ENCODE data around the gene CCDC116.
"Not testable (repeated sequence)": the region's sequence is repeated elsewhere in the genome, so short reads cannot be mapped to it uniquely, and the experiment has no call there.

The CCDC116 gene

GRCh38 chr22:21661991-21662390 lies 29.4 kb downstream of the CCDC116 start:
- Histone ChIP-seq H3K4me1 (peaks cover 47% of the 10 kb centered on the region), H3K36me3 (peaks cover 5% of the 10 kb centered on the region; the same call in 1 of the 2 replicates), H3K4me2 (no peak overlapping the region), H3K4me3 (no peak overlapping the region), H3K27ac (no peak overlapping the region), H3K9ac (no peak overlapping the region), H3K27me3 (no peaks in the 10 kb centered on the region), H3K9me3 (no peaks in the 10 kb centered on the region), H4K20me1 (no peaks in the 10 kb centered on the region)
- no peak for TF ChIP-seq Cebpa-rat (IDR thresholded peaks at IDR 0.05)

- no peak for TF ChIP-seq Cebpa-rat (IDR thresholded peaks at IDR 0.05)
- Histone ChIP-seq H3K36me3 (peaks cover 5% of the 10 kb centered on the region; the same call in 1 of the 2 replicates), H3K4me1 (peaks cover 50% of the 10 kb centered on the region), H3K9me3 (no peaks in the 10 kb centered on the region), H3K9ac (no peak overlapping the region), H3K4me3 (no peak overlapping the region), H3K27ac (no peak overlapping the region), H3K4me2 (no peak overlapping the region), H4K20me1 (no peaks in the 10 kb centered on the region), H3K27me3 (no peaks in the 10 kb centered on the region)
Measured at GRCh38 chr22:21663738-21664137, 31.2 kb downstream of the CCDC116 start.

- no peaks in the 10 kb centered on the region for H3K27me3 ChIP-seq
- peak overlapping the region; percentile 92 for H3K27ac ChIP-seq
- no peaks in the 10 kb centered on the region for H3K9me3 ChIP-seq
- H3K9ac ChIP-seq, result peak overlapping the region; percentile 95
- 0 out of 2 replicates have a peak, but pooled peaks cover 8% of the 10 kb centered on the region for H4K20me1 ChIP-seq
- peak overlapping the region; percentile 87 for H3K4me2 ChIP-seq
- TF ChIP-seq Cebpa-rat (IDR thresholded peaks at IDR 0.05), result no peak
- peaks cover 39% of the 10 kb centered on the region for H3K4me1 ChIP-seq
- H3K36me3 ChIP-seq, result peaks cover 16% of the 10 kb centered on the region
- H3K4me3 ChIP-seq, result peak overlapping the region; percentile 99
Measured at GRCh38 chr22:21665047-21665851, 32.7 kb downstream of the CCDC116 start.

- H4K20me1 ChIP-seq, result peaks cover 16% of the 10 kb centered on the region; the same call in 1 of the 2 replicates
- peak overlapping the region; percentile 99 for H3K4me3 ChIP-seq
- TF ChIP-seq Cebpa-rat (IDR thresholded peaks at IDR 0.05), result no peak
- H3K27me3 ChIP-seq, result no peaks in the 10 kb centered on the region
- no peaks in the 10 kb centered on the region for H3K9me3 ChIP-seq
- peaks cover 33% of the 10 kb centered on the region for H3K4me1 ChIP-seq
- peak overlapping the region; percentile 95 for H3K9ac ChIP-seq
- H3K27ac ChIP-seq, result peak overlapping the region; percentile 92
- H3K4me2 ChIP-seq, result peak overlapping the region; percentile 87
- peaks cover 26% of the 10 kb centered on the region for H3K36me3 ChIP-seq
Measured at GRCh38 chr22:21666786-21667185, 34.2 kb downstream of the CCDC116 start.

- H3K4me3 ChIP-seq, result no peak overlapping the region
- no peak for TF ChIP-seq Cebpa-rat (IDR thresholded peaks at IDR 0.05)
- no peak overlapping the region for H3K9ac ChIP-seq
- H3K4me2 ChIP-seq, result no peak overlapping the region
- no peaks in the 10 kb centered on the region for H3K9me3 ChIP-seq
- H3K27me3 ChIP-seq, result no peaks in the 10 kb centered on the region
- peaks cover 48% of the 10 kb centered on the region for H3K36me3 ChIP-seq
- H4K20me1 ChIP-seq, result peaks cover 36% of the 10 kb centered on the region
- no peak overlapping the region for H3K27ac ChIP-seq
- peaks cover 42% of the 10 kb centered on the region for H3K4me1 ChIP-seq
Measured at GRCh38 chr22:21669026-21669425, 36.5 kb downstream of the CCDC116 start.

- Histone ChIP-seq H3K9me3 (peaks cover 14% of the 10 kb centered on the region), H4K20me1 (peaks cover 37% of the 10 kb centered on the region), H3K4me2 (no peak overlapping the region), H3K27ac (no peak overlapping the region), H3K27me3 (no peaks in the 10 kb centered on the region), H3K9ac (no peak overlapping the region), H3K36me3 (peaks cover 80% of the 10 kb centered on the region), H3K4me1 (peaks cover 25% of the 10 kb centered on the region), H3K4me3 (no peak overlapping the region)
- TF ChIP-seq Cebpa-rat (IDR thresholded peaks at IDR 0.05), result no peak
Measured at GRCh38 chr22:21672107-21672629, 39.6 kb downstream of the CCDC116 start.

- TF ChIP-seq Cebpa-rat (IDR thresholded peaks at IDR 0.05), result no peak
- Histone ChIP-seq H3K4me1 (peaks cover 13% of the 10 kb centered on the region; the same call in 1 of the 2 replicates), H3K27ac (peak overlapping the region; percentile 16; the same call in 1 of the 2 replicates), H3K4me3 (no peak overlapping the region), H3K4me2 (no peak overlapping the region), H3K27me3 (no peaks in the 10 kb centered on the region), H3K9me3 (peaks cover 14% of the 10 kb centered on the region), H3K9ac (no peak overlapping the region), H3K36me3 (peaks cover 94% of the 10 kb centered on the region), H4K20me1 (peaks cover 37% of the 10 kb centered on the region)
Measured at GRCh38 chr22:21673534-21674321, 41.2 kb downstream of the CCDC116 start.

GRCh38 chr22:21674638-21675245 lies 42.2 kb downstream of the CCDC116 start:
- peaks cover 9% of the 10 kb centered on the region; the same call in 1 of the 2 replicates for H3K4me1 ChIP-seq
- H3K9ac ChIP-seq, result no peak overlapping the region
- no peak overlapping the region for H3K27ac ChIP-seq
- H4K20me1 ChIP-seq, result peaks cover 29% of the 10 kb centered on the region
- no peaks in the 10 kb centered on the region for H3K27me3 ChIP-seq
- H3K4me2 ChIP-seq, result no peak overlapping the region
- peaks cover 86% of the 10 kb centered on the region for H3K36me3 ChIP-seq
- no peak for TF ChIP-seq Cebpa-rat (IDR thresholded peaks at IDR 0.05)
- no peak overlapping the region for H3K4me3 ChIP-seq
- H3K9me3 ChIP-seq, result peaks cover 14% of the 10 kb centered on the region

GRCh38 chr22:21677606-21678443 lies 45.3 kb downstream of the CCDC116 start:
- H4K20me1 ChIP-seq, result peaks cover 32% of the 10 kb centered on the region
- H3K4me2 ChIP-seq, result no peak overlapping the region
- H3K27me3 ChIP-seq, result no peaks in the 10 kb centered on the region
- no peak overlapping the region for H3K4me3 ChIP-seq
- H3K4me1 ChIP-seq, result peaks cover 31% of the 10 kb centered on the region
- no peak overlapping the region for H3K9ac ChIP-seq
- H3K36me3 ChIP-seq, result peaks cover 86% of the 10 kb centered on the region
- no peak for TF ChIP-seq Cebpa-rat (IDR thresholded peaks at IDR 0.05)
- H3K27ac ChIP-seq, result no peak overlapping the region
- peaks cover 14% of the 10 kb centered on the region for H3K9me3 ChIP-seq

GRCh38 chr22:21678842-21679241 lies 46.3 kb downstream of the CCDC116 start:
- H3K36me3 ChIP-seq, result peaks cover 86% of the 10 kb centered on the region
- peaks cover 14% of the 10 kb centered on the region for H3K9me3 ChIP-seq
- not testable (repeated sequence) for H3K27ac ChIP-seq

More at GRCh38 chr22:21678842-21679241, 46.3 kb downstream of the CCDC116 start:
- not testable (repeated sequence) for H3K4me2 ChIP-seq, H3K9ac ChIP-seq, H3K27me3 ChIP-seq, H3K4me3 ChIP-seq
- H4K20me1 ChIP-seq, result peaks cover 29% of the 10 kb centered on the region
- peaks cover 30% of the 10 kb centered on the region for H3K4me1 ChIP-seq
